HepG2 (cell line): Measurements from ENCODE around the gene MLX. TPM values are rescaled to one million over a fixed set of nuclear protein-coding genes. Genes with fewer than 3 reads are reported as not detected.

Experiments used
- CC2D1A ChIP-seq: sonication (generic); formaldehyde crosslinking; IDR thresholded peaks from 2 replicates; pipeline ENCODE4 v1.8.1; 2023; ENCODE audit warnings: mild to moderate bottlenecking, missing genetic modification reagents
- CENPBD1 ChIP-seq: sonication (generic); formaldehyde crosslinking; IDR thresholded peaks from 2 replicates; pipeline ENCODE4 v1.8.0; 2022; ENCODE audit warnings: missing genetic modification reagents, low read depth, mild to moderate bottlenecking, borderline replicate concordance
- GLMP ChIP-seq: sonication (generic); formaldehyde crosslinking; IDR thresholded peaks from 2 replicates; pipeline ENCODE4 v1.9.0; 2021; ENCODE audit warnings: missing genetic modification reagents, mild to moderate bottlenecking, borderline replicate concordance
- HHEX ChIP-seq: IDR thresholded peaks from 2 replicates; pipeline ENCODE4 v1.6.1; 2016; ENCODE audit warnings: control low read depth
- KAT7 ChIP-seq: IDR thresholded peaks from 2 replicates; pipeline ENCODE4 v1.6.1; 2018; ENCODE audit warnings: borderline replicate concordance, missing compliant biosample characterization
- KDM4B ChIP-seq: sonication (generic); formaldehyde crosslinking; IDR thresholded peaks from 2 replicates; pipeline ENCODE4 v1.4.0; 2020; ENCODE audit warnings: missing genetic modification reagents
- KMT2B ChIP-seq: IDR thresholded peaks from 2 replicates; pipeline ENCODE4 v1.6.1; 2016; ENCODE audit warnings: missing genetic modification reagents, missing compliant biosample characterization
- NPAS2 ChIP-seq: sonication (generic); formaldehyde crosslinking; IDR thresholded peaks from 2 replicates; pipeline ENCODE4 v1.8.0; 2022; ENCODE audit warnings: mild to moderate bottlenecking, missing genetic modification reagents, borderline replicate concordance
- PAF1 ChIP-seq: IDR thresholded peaks from 2 replicates; pipeline ENCODE4 v1.6.1; 2016; ENCODE audit warnings: missing genetic modification reagents, missing compliant biosample characterization
- PAXIP1 ChIP-seq: sonication (generic); formaldehyde crosslinking; conservative IDR thresholded peaks from 2 replicates; pipeline ENCODE4 v1.4.0; 2020; ENCODE audit warnings: mild to moderate bottlenecking, missing genetic modification reagents, moderate library complexity
- PTBP1 ChIP-seq: fragments of 200-400 bp; formaldehyde crosslinking; IDR thresholded peaks from 2 replicates; pipeline ENCODE4 v1.6.1; 2018; ENCODE audit warnings: low read length, low read depth; ENCODE audit not compliant: poor library complexity, severe bottlenecking
- RBAK ChIP-seq: sonication (generic); formaldehyde crosslinking; IDR thresholded peaks from 2 replicates; pipeline ENCODE4 v1.5.1; 2020; ENCODE audit warnings: mild to moderate bottlenecking, missing genetic modification reagents
- SMARCC2 ChIP-seq: fragments of 450-650 bp; IDR thresholded peaks from 2 replicates; pipeline ENCODE4 v1.6.1; 2017; ENCODE audit warnings: antibody characterized with exemption, mild to moderate bottlenecking
- STAT5B ChIP-seq: sonication (generic); formaldehyde crosslinking; IDR thresholded peaks from 2 replicates; pipeline ENCODE4 v1.4.0; 2020; ENCODE audit warnings: missing genetic modification reagents
- TCF7L2 ChIP-seq: IDR thresholded peaks from 2 replicates; pipeline ENCODE4 v1.6.1; 2011; ENCODE audit warnings: mild to moderate bottlenecking, low read depth, low read length, moderate library complexity
- ZBTB7B ChIP-seq: sonication (generic); formaldehyde crosslinking; IDR thresholded peaks from 2 replicates; pipeline ENCODE4 v1.4.0; 2020; ENCODE audit warnings: missing genetic modification reagents
- ZFP36L1 ChIP-seq: sonication (generic); formaldehyde crosslinking; IDR thresholded peaks from 2 replicates; pipeline ENCODE4 v1.8.0; 2022; ENCODE audit warnings: mild to moderate bottlenecking, missing genetic modification reagents, moderate library complexity
- ZMAT3 ChIP-seq: sonication (generic); formaldehyde crosslinking; conservative IDR thresholded peaks from 2 replicates; pipeline ENCODE4 v1.7.0; 2021; ENCODE audit warnings: missing genetic modification reagents
- ZNF251 ChIP-seq: sonication (generic); formaldehyde crosslinking; IDR thresholded peaks from 2 replicates; pipeline ENCODE4 v1.9.0; 2021; ENCODE audit warnings: mild to moderate bottlenecking, missing genetic modification reagents
- ZNF34 ChIP-seq: sonication (generic); formaldehyde crosslinking; IDR thresholded peaks from 2 replicates; pipeline ENCODE4 v1.4.0; 2020; ENCODE audit warnings: mild to moderate bottlenecking, missing genetic modification reagents, borderline replicate concordance
- ZNF703 ChIP-seq: sonication (generic); formaldehyde crosslinking; IDR thresholded peaks from 2 replicates; pipeline ENCODE4 v1.5.1; 2020; ENCODE audit warnings: missing genetic modification reagents, mild to moderate bottlenecking, moderate library complexity, borderline replicate concordance
- ZNF747 ChIP-seq: sonication (generic); formaldehyde crosslinking; IDR thresholded peaks from 2 replicates; pipeline ENCODE4 v1.8.1; 2023; ENCODE audit warnings: missing genetic modification reagents, mild to moderate bottlenecking, borderline replicate concordance
- ZNF883 ChIP-seq: sonication (generic); formaldehyde crosslinking; IDR thresholded peaks from 2 replicates; pipeline ENCODE4 v1.5.1; 2020; ENCODE audit warnings: mild to moderate bottlenecking, missing genetic modification reagents; ENCODE audit errors: not compliant biosample characterization
- ZSCAN12 ChIP-seq: sonication (generic); formaldehyde crosslinking; IDR thresholded peaks from 2 replicates; pipeline ENCODE4 v1.9.0; 2021; ENCODE audit warnings: mild to moderate bottlenecking, missing genetic modification reagents
- polyA plus RNA-seq, 8 experiments: library from polyadenylated mRNA; depleted of rRNA in 3 of 8; stranded (reverse) in 7 of 8; unstranded in 1 of 8; fragments of >200 nt; fragmentation: Illumina TruSeq in 4 of 8; extraction: Trizol in 4 of 8; gene quantifications; 2 replicates each; pipeline versions ENCODE4 v1.2.1 to v1.2.3, GENCODE V29; 2011 to 2016; ENCODE audit warnings: low read depth in 4 of 8, missing spikeins in 1 of 8, mixed read lengths in 1 of 8; ENCODE audit not compliant: insufficient read depth in 1 of 8
- total RNA-seq, 5 experiments: library from RNA; depleted of rRNA; stranded (reverse); fragments of >200 nt; fragmentation: Illumina TruSeq; extraction: Trizol; gene quantifications; 2 replicates each; pipeline ENCODE4 v1.2.3, GENCODE V29; 2016; ENCODE audit warnings: low read depth in 1 of 5

MLX gene
- total and polyA plus RNA-seq, 2 of the 13 experiments (the other 11 are each of a cell fraction or from before 2014, with no cell fraction given): 38.9 to 74.4 TPM

- TF ChIP-seq GLMP (CRISPR knock-in tag): no peak
- peak; percentile 30 for TF ChIP-seq ZNF883 (CRISPR knock-in tag)
- TF ChIP-seq ZNF34 (CRISPR knock-in tag): no peak
- TF ChIP-seq PAF1 (CRISPR knock-in tag): no peak; the same call in 1 of the 2 replicates
- peak; percentile 22; the same call in 1 of the 2 replicates for TF ChIP-seq KAT7 (CRISPR knock-in tag)
- TF ChIP-seq PTBP1: no peak
- TF ChIP-seq RBAK (CRISPR knock-in tag): no peak
- peak; percentile 77 for TF ChIP-seq PAXIP1
- no peak for TF ChIP-seq KMT2B (CRISPR knock-in tag)
- TF ChIP-seq ZFP36L1: no peak; the same call in 1 of the 2 replicates
- peak; percentile 31; the same call in 1 of the 2 replicates for TF ChIP-seq ZMAT3 (CRISPR knock-in tag)
- no peak; the same call in 1 of the 2 replicates for TF ChIP-seq CENPBD1
- no peak for TF ChIP-seq ZSCAN12
- TF ChIP-seq STAT5B: peak; percentile 89
- TF ChIP-seq SMARCC2: no peak
- TF ChIP-seq ZNF747 (CRISPR knock-in tag): peak; percentile 23; the same call in 1 of the 2 replicates
- no peak for TF ChIP-seq NPAS2
- TF ChIP-seq TCF7L2: no peak
- TF ChIP-seq ZBTB7B (CRISPR knock-in tag): no peak
- no peak for TF ChIP-seq CC2D1A (CRISPR knock-in tag)
- TF ChIP-seq HHEX (CRISPR knock-in tag): no peak
- no peak for TF ChIP-seq ZNF251 (CRISPR knock-in tag)
- TF ChIP-seq KDM4B (CRISPR knock-in tag): peak; percentile 93
- TF ChIP-seq ZNF703 (CRISPR knock-in tag): no peak
Measured at GRCh38 chr17:42536372-42537155, 30.3 kb upstream of the MLX start (continued).
